ENCODE results near the gene ANKRD37.

ANKRD37 gene

GRCh38 chr4:185429660-185430059 lies 33.0 kb downstream of the ANKRD37 start:
- no peak for FAIRE-seq
- no peak for DNase-seq (ENCODE audit: insufficient read length, low spot score)
- TF ChIP-seq CTCF (IDR thresholded peaks at IDR 0.05; ENCODE audit: insufficient read depth, missing control alignments): no peak

- no peak for FAIRE-seq
- DNase-seq (ENCODE audit: insufficient read length, low spot score): no peak
- no peak for TF ChIP-seq CTCF (IDR thresholded peaks at IDR 0.05; ENCODE audit: insufficient read depth, missing control alignments)
Observed at GRCh38 chr4:185435466-185435865, 38.8 kb downstream of the ANKRD37 start.

- DNase-seq (ENCODE audit: insufficient read length, low spot score) (no peak), FAIRE-seq (no peak)
- no peak for TF ChIP-seq CTCF (IDR thresholded peaks at IDR 0.05; ENCODE audit: insufficient read depth, missing control alignments)
Observed at GRCh38 chr4:185437809-185438208, 41.2 kb downstream of the ANKRD37 start.

GRCh38 chr4:185441479-185441878 lies 44.8 kb downstream of the ANKRD37 start:
- DNase-seq (ENCODE audit: insufficient read length, low spot score) (no peak), FAIRE-seq (no peak)
- no peak for TF ChIP-seq CTCF (IDR thresholded peaks at IDR 0.05; ENCODE audit: insufficient read depth, missing control alignments)

GRCh38 chr4:185445209-185445608 lies 48.6 kb downstream of the ANKRD37 start:
- FAIRE-seq (no peak), DNase-seq (ENCODE audit: insufficient read length, low spot score) (no peak)
- no peak for TF ChIP-seq CTCF (IDR thresholded peaks at IDR 0.05; ENCODE audit: insufficient read depth, missing control alignments)

All from D721Med (cell line).